ENCODE data around the gene TMUB1.

DNA sequence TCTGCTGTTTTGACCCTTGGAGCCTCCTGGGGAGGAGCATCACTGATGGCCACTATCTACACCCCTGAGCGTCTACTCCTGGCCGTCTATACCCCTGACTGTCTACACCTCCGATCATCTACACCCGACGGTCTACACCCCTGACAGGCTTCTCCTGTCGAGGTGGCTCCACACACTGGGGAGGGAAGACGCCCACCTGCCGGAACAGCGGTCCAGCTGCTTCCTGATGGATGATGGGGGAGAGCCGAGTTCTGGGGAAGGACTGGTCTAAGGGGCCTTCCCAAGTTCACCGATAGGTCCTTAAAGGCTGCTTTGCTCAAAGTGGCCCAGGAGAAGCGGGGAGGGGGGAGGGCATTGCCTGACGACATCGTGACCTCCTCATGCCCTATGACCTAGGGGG lies 44.9 kb upstream of the TMUB1 start:
- TF ChIP-seq, protein P1, sequence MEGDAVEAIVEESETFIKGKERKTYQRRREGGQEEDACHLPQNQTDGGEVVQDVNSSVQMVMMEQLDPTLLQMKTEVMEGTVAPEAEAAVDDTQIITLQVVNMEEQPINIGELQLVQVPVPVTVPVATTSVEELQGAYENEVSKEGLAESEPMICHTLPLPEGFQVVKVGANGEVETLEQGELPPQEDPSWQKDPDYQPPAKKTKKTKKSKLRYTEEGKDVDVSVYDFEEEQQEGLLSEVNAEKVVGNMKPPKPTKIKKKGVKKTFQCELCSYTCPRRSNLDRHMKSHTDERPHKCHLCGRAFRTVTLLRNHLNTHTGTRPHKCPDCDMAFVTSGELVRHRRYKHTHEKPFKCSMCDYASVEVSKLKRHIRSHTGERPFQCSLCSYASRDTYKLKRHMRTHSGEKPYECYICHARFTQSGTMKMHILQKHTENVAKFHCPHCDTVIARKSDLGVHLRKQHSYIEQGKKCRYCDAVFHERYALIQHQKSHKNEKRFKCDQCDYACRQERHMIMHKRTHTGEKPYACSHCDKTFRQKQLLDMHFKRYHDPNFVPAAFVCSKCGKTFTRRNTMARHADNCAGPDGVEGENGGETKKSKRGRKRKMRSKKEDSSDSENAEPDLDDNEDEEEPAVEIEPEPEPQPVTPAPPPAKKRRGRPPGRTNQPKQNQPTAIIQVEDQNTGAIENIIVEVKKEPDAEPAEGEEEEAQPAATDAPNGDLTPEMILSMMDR (IDR thresholded peaks at IDR 0.05; ENCODE audit: extremely low read depth in 1 of 2, insufficient read depth in 1 of 2, low read depth in 1 of 2, low read length in 2 of 2), result no peak
- no peak for TF ChIP-seq EZH2 (IDR thresholded peaks at IDR 0.05; ENCODE audit: borderline replicate concordance, low read depth, low read length, severe bottlenecking)
- TF ChIP-seq JUN (IDR thresholded peaks at IDR 0.05; ENCODE audit: borderline replicate concordance, insufficient read depth, insufficient read length, low read depth), result no peak
- no peak for TF ChIP-seq MYC (IDR thresholded peaks at IDR 0.05; ENCODE audit: low read depth, low read length)
- no peak for TF ChIP-seq POLR2AphosphoS5 (IDR thresholded peaks at IDR 0.05; ENCODE audit: insufficient read depth, low read depth, low read length)
- TF ChIP-seq POLR2A (IDR thresholded peaks at IDR 0.05; ENCODE audit: low read depth, low read length), result no peak
- TF ChIP-seq FOS (IDR thresholded peaks at IDR 0.05; ENCODE audit: borderline replicate concordance, insufficient read depth, low read length), result no peak

All from endothelial cell of umbilical vein (primary cell).